Inflammatory macrophage treated with lipopolysaccharide for 1 hour (primary cell): ENCODE results near the gene APBB2.
"Not testable (repeated sequence)": the region's sequence is repeated elsewhere in the genome, so short reads cannot be mapped to it uniquely, and the experiment has no call there.

Experiments used
- DNase-seq, 2 donors: peaks; one replicate each; pipeline ENCODE4 v3.0.0-alpha.2; 2020 to 2022

Gene APBB2

DNA sequence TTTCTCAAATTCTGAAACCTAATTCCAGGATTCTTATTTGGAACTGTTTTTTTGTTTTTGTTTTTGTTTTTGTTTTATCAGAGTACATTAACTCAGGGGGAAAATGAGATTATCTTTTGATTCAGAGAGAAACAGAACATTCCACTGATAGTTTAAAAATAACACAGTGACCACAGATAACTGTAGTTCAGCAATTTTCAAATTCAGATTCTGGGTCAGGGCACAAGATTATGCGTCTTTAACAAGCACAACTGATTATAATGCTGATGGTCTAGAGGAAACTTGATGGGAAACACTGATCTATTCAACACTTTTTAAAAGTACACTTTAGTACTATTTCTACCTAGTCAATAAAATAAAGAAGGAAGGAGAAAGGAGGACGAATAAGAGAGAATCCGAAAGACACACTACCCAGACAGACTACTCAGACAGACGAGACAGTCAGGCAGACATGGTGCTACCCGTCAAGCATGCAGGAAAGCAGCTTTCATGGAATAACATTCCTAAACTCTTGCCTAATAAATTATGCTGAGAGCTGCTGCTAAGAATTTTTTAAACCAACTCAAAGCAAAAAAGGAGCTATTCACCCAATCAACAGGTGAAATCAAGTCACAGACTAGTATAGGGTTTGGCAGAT, 59.0 kb downstream of the APBB2 start:
- no peak for DNase-seq

DNA sequence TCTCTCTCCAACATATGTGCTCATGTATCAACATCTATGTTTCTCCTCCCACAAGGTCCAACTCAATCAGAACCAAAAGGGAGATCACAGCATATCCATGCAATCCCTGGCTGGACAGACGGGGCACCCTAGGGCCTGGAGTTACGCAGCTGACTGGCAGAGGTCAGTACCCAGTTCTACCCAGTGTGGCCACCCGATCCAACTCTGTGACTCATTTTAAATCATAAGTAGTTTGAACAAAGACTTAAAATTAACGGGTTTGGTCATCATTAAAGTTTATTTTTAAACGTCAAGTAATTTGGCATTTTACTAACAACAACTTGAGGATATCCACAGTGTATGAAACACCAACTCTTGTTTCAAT, 59.5 kb downstream of the APBB2 start:
- DNase-seq: no peak

DNA sequence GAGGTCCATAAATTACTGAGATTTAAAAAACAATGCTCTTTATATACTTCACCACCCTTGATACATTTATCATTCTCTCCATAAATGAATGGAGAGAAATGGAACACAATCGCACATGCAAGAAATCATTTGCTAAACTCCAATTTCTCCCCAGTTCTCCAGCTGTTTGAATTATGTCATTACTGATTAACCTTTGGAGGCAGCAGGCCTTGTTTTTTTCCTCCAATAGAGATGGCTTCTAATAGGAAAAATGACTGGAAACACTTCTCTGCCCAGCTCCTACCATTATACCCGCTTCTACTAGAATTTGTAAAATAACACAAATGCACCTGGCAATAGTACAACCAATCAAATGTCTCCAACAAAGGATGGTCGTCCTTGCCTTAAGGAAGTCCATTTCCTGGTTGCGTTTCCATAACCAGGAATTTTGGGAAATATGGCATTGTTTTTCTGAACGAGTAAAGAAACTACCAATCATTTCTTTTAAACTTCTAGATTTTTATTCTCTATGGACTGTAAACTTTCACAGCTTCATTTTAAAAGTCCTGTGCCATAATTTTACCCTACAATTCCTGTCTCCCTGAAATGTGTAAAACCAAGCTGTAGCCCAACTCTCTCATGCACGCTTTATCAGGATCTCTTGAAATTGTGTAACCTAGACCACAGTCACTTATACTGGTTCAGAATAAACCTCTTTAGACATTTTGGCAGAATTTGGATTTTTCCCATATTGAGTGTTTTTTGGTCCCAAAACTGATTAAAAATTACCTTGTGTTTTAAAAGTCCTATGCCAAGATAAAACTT, 60.1 kb downstream of the APBB2 start:
- DNase-seq: no peak

DNA sequence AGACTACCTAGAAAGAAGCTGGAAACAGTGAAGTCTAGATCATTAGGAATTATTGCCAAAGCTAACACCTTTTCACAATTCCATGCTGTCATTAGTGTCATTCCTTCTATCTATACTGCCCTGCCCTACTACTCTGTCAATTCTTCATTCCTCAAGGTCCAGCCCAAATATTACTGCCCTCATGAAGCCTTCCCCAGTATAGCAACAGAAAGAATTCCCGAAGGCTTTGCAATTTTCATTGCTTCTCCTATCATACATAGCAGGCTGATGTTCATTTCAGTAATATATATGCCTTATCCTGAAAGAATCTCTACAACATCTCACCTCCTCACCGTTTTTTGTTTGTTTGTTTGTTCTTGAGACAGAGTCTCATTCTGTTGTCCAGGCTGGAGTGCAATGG, 63.9 kb downstream of the APBB2 start:
- DNase-seq: no peak

DNA sequence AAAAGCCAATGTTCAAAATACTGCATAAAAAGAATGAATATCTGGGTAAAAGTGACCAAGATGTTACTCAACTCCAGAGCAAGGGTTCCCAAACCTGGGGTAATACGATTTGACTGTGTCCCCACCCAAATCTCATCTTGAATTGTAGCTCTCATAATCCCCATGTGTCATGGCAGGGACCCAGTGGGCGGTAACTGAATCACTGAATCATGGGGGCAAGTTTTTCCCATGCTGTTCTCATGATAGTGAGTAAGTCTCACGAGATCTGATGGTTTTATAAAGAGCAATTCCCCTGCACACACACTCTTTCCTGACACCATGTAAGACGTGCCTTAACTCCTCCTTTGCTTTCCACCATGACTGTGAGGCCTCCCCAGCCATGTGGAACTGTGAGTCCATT, 64.8 kb downstream of the APBB2 start:
- DNase-seq: peak; percentile 6 to 41

DNA sequence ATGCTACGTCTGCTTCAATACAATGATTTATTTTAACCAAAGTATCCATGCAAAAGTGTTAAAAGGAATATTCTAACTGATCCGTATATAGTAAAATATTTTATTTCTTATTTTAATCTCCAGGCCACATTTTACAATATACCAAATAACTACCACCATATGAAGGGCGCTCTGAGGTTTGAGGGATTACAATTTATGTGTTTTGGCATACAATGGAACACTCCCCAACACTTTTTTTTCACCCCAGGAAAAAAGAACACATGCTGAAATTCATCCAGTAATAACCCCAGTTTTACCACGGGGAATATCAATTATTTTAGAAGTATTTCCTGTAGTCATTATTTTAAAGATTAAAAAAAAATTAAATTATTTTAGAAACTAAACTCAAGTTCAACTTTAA, 65.4 kb downstream of the APBB2 start:
- DNase-seq: no peak

DNA sequence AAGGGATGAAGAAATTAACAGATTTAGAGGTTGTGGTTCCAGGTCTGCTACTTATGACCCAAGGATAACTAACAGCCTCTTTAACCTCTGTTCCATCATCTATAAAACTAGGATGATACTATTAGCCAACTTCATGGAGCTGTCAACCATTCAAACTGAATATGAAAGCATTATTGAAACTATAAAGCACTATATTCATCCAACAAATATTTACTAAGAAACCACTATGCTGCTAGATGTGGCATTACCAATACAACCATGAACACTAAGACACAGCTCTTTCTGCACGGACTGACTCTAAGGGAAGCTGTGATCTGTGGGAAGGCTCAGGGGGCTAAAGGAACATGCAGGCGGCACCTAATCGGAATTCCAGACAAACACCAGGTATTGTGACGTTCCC, 66.0 kb downstream of the APBB2 start:
- DNase-seq: no peak

DNA sequence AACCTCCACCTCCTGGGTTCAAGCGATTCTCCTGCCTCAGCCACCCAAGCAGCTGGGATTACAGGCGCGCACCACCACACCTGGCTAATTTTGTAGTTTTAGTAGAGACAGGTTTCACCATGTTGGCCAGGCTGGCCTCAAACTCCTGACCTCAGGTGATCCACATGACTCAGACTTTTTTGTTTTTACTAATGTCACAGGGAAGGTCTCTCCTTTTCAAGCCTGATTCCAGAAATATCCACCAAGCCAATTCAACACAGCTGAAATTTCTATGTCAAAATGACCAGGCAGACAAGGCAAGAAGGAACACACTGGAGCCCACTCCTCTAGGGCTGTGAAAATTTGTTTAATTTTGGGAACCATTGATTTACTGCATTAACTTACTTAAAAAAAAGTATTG, 66.8 kb downstream of the APBB2 start:
- not testable (repeated sequence) for DNase-seq

DNA sequence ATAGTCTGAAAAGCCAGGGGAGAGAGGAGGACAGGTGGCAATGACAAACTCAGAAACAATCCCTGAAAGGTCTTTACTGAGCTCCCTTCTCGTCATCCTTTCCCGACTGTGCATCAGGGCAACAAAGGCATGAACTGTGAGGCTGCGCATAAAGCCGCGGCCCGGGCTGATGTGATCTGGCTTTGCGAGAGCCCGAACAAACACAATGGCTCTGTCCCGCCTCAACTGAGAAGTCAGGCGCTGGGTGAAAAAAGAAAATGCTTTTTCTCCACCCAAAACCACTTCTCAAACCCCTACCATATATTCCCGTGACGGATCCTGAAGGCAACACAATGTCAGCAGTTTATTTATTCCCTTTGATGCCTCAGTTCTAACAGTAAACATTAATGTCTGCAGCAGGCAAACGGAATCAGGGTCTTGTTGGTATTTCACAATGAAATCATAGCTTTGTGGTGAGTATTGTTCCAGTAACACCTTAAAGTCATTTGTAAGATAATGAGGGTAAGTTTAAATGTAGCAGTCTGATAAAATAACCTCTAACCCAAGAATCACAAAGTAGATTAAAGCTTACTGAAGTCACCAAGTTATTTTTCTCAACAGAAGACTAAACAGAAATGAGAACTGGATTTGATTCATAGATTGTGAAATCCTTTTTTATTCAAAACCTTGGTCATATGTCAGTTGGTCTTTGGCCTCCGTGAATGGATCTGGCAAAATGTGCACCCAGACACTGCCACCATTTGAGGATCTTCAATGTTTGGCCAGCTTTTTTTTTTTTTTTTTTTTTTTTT, 67.4 kb downstream of the APBB2 start:
- peak in 1 of 2 donors; percentile 36 for DNase-seq

DNA sequence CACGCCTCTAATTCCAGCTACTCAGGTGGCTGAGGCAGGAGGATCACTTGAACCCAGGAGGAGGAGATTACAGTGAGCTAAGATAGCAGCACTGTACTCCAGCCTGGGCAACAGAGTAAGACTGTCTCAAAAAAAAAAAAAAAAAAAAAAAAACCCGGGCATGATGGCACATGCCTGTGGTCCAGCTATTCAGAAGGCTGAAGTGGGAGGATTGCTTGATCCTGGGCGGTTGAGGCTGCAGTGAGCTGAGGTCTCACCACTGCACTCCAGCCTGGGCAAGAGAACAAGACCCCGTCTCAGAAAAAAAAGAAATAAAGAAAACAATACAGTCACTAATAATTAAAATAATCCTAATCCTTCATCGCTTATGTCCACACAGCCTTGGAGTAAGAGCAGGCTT, 68.1 kb downstream of the APBB2 start:
- DNase-seq: no peak

DNA sequence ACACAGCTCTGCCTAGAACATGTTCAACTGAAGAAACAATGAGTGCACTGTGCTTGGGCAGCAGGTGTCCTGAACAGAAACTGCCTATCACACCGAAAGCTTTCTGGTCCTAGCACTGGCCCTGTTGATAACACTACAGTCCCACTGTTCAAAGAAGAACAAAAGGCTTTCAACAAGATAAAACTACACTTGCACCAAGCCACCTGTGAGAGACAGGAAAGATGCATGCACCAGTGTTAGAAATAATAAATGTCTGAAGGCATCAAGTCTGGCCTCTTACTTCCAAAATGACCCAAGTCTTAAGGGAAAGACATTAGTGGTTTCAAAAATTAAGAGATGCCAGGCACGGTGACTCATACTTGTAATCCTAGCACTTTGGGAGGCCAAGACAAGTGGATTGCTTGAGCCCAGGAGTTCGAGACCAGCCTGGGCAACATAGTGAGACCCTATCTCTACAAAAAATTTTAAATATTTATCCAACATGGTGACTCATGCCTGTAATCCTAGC, 68.7 kb downstream of the APBB2 start:
- no peak for DNase-seq

DNA sequence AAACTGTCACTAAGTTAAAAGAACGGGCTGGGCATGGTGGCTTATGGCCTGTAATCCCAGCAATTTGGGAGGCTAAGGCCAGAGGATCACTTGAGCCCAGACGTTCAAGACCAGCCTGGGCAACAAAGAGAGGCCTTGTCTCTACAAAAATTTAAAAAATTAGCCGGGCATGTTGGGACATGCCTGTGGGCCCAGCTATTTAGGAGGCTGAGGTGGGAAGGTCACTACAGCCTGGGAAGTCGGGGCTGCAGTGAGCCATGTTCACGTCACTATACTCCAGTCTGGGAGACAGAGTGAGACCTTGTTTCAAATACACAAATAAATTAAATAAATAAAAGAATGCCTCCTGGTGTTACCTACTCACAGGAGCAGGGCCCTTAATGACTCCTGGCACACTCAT, 69.5 kb downstream of the APBB2 start:
- no peak for DNase-seq

DNA sequence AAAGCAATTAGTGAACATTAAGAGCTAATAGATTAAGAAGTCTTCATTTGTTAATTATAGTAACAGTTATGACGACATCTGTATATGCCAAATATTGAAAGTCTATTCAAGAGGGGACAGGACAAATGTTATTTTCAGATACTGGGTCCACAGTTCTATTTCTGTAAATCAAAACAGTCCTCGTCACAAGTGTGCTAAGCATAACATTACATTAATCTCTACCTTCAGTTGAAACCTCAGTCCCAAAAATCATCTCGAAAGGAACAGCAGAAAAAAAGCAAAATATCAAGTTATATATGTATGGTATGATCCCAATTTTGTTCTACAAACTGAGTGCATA, 70.3 kb downstream of the APBB2 start:
- no peak for DNase-seq

DNA sequence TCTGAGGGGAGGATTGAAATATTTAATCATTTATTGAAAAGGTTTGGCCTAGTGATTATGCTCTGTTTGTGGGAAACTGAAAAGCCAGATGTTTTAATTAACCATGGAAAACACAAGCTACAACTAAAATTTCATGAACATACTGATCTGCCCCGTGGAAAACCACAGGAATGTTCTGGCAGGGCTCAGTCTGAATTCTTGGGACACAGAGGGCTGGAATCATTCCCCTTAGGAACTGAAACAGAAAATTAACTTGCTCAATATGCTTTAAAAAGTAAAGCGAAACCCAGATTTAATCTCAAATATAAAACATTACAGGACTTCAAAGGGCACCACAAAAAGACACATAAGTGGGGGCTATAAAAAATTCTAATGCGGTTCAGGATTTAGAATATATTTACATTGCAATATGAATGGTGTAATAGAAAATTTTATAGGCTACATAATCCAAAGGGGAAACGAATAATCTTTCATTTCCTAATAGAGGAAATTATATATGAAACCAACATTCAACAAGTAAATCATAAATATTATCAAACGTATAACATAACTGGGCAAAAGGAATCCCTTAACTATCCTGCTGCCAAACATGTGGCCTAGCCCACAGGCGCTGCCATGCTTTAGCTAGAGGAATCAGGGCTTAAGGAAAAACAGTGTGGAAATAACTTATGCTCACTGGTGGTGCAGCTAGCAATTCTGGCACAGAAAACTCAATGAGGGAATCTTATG, 70.9 kb downstream of the APBB2 start:
- no peak for DNase-seq

DNA sequence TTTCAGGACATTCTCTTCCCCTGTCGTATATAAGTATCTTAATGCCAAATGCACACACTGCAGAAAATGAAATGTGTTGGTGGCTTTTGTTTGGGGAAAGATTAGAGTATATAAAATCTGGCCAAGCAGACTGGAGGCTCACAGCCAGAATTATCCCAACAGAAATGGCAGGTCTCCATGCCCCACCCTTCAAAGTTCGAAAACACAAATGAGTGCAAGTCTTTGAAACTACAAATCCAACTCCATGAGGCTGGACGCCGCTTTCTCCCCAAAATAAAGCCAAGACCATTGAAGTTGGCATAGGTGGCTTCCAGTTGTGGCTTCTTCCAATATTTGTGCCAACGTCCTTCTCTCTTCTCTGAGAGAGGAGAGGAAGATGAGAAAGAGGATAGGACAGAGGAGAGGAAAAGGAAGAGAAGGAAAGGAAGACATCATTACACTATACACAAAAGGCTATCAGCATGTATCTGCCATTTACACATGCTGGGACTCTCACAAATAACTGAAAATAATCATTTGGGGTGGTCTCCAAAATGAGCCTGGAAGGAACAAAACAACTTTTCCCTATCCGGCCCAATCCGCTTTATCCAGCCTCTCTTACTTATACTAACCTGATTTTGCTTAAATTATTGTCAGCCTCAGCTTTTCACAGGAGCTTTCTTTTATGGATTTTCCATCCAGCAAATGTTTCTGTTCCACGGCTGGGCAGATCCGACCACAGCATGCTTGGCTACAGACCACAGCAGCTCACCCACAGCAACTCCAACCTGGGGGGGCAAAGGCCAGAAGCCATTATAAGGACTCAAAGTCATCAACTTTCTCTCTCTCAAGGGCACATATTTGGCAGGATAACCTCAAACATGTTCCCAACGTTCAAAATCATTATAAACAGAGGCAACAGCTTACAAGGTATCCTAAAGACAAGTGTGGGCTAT, 71.7 kb downstream of the APBB2 start:
- DNase-seq: no peak

DNA sequence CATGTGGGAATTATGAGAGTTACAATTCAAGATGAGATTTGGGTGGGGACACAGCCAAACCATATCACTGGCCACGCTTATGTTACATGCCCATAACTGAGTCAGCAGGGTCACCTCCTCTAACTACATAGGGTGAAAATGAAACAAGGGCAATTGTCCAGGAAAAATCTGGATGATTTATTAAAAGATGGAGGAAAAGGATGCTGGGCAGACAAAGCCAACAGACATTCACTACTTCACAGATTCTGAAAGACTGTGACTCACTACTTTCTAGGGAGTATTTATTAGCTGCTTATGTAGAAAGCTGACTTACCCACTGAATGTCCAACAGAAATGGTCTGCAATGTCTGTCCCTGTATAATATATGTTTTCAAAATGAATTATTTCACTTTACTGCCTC, 72.4 kb downstream of the APBB2 start:
- DNase-seq: no peak

DNA sequence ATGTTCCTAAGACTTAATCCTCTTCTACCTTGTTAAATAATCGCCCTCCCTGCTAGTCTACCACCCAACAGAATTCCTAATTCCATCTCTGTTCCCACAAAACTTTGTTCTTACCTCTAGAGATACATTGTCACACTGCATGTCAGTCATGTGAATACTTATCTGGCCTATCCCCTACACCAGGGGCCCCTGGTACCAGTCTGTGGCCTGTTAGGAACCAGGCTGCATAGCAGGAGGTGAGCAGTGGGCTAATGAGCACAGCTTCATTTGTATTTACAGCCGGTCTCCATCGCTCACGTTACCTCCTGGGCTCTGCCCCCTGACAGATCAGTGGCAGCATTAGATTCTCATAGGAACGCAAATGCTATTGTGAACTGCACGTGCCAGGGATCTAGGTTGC, 73.9 kb downstream of the APBB2 start:
- DNase-seq: no peak

DNA sequence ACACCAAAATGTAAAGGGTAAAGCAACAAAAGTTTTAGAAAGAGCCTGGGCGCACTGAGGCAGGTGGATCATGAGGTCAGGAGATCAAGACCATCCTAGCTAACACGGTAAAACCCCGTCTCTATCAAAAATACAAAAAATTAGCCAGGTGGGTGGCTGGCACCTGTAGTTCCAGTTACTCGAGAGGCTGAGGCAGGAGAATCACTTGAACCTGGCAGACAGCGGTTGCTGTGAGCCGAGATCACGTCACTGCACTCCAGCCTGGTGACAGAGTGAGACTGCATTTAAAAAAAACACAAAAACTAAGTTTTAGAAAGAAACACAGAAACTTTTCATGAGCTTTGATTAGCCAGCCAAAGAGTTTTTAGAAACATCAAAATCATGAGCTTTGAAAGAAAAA, 76.5 kb downstream of the APBB2 start:
- DNase-seq: no peak

DNA sequence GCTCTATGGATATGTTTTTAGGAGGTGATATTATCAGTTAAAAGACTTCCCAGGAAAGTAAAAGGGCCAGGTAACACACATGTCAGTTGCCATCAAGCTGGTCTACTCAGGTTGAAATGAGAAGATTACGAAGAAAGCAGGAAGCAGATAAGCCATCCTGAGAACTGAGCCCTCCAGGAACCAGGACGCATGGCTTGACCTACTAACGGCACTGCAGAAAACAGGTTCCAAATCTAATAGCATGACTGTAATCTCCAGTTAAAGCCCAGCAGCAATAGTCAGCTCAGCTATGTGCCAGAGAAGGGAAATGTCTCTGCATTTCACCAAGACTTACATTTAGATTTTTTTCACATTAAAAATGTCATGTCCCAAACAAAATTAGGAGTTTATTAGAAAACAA, 77.9 kb downstream of the APBB2 start:
- no peak for DNase-seq

DNA sequence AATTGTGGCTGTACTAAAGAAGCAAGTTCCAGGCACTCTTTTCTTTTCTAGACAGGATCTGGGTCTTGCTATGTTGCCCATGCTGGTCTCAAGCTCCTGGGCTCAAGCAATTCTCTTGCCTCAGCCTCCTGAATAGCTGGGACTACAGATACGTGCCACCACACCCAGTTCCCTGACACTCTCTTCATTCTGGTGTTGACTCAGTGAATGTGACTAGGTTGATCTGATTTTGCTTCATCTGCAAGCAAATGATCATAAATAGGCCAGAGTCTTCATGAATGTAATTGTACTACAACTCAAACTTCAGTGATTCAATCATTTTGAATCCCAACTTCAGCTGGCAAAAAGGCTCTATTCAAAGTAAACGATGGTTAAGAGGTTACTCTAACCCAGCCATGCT, 78.5 kb downstream of the APBB2 start:
- DNase-seq: no peak

DNA sequence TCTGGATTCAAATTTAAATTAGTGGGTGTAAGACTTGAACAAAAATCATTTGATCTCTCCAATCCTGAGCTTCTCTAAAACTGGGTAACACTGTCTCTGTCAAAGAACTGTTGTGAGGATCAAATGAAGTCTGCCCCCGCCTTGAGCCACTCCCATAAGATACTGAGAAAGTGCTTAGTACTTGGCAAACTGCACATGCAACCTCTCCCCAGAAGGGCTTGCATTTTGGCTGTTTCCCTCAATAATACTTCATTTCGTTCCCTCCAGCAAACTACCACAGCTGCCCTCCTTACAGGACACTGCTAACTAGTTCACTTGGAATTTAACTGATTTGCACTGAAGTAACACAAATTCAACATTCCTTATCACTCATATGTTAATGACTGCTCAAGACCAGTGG, 79.8 kb downstream of the APBB2 start:
- DNase-seq: no peak

DNA sequence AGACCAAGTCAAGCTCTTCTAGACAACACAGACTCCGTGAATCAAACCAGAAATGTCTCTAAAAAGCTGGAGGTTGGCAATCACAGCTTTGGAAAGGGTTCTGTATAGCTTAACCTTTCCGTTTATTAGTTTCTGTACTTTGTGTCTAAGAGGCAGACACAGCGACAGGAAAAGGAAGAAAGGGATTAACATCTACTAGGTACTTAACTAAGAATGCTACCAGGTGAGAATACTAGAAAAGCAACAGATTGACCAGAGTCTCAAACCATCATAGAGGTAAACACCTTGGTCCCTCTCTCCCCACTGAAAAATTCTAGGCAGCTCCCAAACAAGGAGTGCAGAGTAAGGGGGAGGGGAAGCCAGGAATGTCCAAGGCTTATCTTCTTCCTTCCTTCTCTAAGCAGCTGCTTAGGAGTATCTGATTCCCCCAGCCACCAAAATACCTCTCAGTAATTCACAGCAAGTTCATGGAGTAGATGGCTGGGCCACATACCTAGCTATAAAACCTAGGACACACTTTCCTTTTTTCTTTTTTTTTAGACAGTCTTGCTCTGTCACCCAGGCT, 80.8 kb downstream of the APBB2 start:
- DNase-seq: no peak
